HG03442 (cell line): Measurements from ENCODE around the gene MRPL28.
"Not testable (repeated sequence)": the region's sequence is repeated elsewhere in the genome, so short reads cannot be mapped to it uniquely, and the experiment has no call there.

ENCODE experiments used
- ATAC-seq: cut with Tn5 transposase; IDR thresholded peaks from one replicate; pipeline ENCODE4 v1.9.1; 2021; ENCODE audit warnings: mild to moderate bottlenecking, moderate library complexity; ENCODE audit not compliant: unreplicated experiment

MRPL28 gene

DNA sequence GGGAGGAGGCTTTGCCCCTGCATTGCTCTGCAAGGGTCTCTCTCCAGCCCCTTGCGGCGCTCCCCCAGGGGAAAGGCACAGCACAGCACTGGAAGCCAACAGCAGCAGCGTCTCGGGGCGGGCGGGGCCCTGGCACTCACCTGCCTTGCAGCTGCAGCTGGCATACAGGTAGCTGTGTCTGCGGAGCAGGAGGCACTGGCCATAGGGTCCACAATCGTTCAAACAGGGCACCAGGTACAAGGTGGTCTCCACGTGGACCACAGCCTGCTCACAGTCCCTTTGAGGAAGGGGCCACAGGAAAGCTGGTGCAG is 4.2 kb upstream of the MRPL28 start:
- ATAC-seq, result no peak

DNA sequence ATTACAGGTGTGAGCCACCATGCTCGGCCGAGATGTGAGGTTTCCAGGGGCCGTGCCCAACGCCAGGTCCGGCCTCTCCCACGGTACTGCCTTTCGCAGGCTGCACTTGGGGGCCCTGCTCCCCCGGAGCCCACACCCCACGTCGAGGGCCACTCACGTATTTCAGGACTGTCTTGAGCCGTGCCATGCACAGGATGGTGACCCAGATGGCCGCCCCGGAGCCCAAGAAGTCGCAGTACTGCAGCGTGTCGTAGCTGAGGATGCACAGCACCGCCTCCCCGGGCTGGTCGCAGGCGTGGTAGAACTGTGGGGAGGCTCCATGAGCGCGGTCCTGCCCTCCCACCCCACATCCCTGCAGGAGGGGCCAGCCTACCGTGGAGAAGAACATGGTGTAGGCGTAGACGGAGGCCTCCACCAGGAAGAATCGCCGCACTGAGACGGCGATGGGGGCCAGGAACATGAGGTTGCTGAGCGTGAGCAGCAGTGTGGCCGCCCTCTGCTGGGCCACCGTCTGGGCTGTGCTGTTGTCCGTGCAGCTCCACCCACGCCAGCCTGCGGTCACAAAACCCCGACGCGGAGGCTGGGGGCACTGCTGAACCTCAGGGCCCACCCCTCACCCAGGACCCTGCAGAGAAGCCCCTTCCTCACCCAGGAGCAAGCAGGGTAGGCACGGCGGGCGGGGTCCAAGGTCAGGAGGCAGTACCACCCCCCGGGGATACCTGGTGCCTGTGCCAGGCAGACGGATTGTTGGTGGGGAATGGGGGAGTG is 3.7 kb upstream of the MRPL28 start:
- no peak for ATAC-seq

DNA sequence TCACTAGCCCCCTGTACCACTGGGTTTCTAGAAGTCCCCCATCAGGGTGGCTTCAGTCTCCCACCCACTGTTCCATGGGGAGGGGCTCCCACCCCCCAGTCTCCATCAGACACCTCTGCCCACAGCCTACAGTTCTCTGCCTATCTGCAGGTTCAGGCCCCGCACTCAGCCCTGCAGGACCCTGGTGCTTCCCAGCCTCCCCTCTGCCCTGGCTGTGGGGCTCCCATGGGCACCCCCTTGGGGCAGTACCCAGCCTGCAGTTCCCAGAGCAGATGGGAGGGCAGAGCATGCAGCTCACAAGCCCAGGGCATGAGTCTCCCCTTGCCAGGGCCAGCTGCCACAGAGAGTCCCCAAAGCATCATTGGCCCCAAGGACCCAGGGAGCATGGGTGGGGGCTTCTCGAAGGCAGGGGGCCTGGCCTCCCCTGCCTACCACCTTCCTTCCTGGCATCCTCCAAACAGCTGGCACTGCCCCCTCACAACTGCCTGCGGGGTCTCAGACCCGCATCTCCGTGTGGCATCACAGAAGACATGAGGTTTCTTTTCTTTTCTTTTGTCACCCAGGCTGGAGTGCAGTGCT is 2.8 kb upstream of the MRPL28 start:
- no peak for ATAC-seq

DNA sequence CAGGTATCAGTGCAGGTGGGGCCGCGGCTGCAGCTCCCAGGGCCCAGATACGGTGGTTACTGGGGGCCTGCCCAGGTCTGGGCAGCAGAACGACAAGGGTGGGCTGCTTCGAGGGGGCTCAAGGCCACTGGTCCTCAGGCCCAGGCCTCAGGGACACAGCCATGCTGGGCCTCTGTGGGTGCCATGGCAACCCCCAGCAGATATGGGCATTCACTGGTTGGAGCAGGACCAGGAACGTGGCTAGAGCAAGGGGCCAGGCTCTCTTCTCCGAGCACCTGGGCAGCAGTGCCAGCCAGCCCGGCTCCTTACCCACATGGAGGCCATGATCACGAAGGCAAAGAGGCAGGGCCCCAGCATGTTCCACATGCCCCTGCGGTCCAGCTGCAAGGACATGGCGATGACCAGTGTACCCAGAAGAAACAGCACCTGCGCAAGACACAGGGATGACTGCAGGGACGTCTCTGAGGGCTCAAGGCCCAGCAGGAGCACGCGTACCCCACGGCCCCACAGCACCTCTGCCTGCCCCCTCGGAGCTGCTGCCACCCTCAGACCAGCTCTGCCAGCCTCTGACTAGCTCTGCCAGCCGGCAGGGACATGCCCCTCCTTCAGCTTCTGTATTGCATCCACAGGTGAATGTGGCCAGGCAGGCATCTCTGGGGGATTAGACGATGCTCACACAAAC is 2.1 kb upstream of the MRPL28 start:
- ATAC-seq, result no peak

DNA sequence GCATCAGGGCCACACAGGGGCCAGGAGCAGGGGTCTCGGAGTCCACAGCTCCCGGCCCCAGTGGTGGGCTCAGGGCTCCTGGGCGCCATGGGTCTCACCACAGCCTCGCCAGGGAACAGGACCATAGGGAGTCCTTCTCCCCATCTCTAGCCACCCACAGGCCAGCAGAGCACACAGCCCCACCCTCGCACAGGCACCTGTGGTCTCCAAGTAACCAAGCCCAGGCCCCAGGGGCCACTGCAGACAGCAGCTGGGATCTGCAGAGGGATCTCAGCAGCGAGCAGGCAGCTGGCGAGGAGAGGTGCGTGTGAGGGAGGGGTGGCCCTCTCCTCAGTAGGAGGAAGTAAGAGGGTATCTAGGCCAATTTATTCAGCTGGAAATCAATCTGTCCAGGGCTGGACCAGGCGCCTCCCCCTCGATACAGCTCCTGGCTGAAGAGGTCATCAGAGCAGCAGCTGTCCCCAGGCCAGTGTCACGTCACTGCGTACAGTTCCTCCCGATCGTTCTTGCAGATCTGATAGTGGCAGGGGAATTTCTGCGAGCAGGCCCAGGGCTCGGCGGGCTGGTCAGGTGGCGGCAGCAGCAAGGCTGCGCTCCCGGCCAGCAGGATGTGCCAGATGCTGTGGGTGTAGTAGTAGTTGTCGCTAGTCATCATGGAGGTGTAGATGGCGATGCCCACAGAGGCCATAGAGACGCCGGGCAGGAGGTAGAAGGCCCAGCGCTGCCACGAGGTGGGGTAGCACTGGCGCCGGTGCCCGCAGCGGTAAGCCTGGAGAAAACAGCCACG is 1.4 kb upstream of the MRPL28 start:
- no peak for ATAC-seq

DNA sequence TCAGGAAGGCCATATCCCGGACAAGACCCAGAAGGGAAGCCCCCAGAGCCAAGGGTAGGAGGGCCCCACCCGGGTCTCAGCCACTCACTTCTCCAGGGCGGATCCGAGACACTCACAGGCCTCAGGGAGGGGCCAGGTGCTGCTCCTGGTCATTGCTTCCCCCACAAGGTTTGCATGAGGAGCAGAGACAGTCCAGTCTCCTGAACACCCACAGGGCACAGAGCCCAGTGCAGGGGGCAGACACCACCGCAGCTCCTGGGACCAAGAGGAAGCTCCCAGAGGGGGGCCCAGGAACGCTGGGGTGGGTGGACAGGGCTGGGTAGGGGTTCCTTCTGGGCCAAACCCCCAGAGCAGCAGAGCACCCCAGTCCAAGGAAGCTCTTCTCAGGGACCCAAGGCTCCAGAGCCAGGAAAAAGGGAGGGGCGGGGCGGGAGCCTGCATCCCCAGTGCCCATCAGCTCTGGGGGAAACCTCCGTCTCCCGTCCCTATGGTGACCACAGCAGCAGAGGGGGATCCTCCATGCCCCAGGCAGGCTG is 709 bp upstream of the MRPL28 start:
- ATAC-seq, result no peak

DNA sequence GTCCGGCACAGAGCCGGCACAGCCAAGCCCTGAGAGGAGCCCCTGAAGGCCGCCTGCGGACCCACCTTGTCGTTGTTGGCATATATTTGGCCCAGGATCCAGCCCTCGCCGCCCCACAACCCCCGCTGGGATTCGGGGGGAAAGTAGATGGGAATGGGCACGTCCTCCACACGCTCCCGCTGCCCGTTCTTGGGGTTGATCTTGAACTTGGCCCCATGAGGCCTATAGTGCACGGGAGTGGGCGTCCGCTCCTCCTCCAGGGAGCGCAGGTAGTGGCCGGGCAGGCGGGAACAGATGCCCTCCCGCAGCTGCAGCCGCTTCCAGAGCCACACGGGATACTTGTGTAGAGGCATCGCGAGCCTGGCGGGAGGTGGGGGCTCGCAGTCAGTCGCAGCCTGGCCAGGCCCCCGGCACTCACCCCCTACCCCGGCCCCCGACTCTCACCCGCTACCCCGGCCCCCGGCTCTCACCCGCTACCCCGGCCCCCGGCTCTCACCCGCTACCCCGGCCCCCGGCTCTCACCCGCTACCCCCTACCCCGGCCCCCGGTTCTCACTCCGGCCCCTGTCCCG is 387 bp downstream of the MRPL28 start:
- no peak for ATAC-seq

DNA sequence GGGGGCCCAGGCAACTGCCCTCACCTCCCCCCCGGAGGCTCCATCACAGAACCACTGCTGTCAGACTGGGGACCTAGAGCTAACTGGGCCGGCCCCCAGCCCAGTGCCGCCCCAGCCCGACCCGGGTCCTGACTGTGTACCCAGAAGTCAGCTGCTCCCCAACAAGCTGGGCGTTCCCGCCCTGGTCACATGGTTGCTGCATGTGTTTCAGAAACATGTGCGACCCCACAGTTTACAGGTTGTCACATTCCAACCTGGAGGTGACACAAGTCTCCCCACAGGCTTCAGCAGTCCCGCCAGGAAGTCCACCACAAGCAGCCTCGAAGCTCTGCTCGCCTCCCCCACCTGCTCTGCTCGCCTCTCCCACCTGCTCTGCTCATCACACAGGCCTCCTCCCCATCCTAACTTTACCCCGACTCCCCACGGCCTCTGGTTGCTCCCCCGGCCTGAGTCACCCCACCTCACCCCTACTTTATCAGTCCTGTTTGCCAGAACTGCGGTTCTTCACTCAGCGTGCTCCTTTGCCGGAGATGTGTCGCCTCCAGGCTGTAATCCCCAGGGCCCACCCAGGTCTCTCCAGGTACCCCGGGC is 968 bp downstream of the MRPL28 start:
- ATAC-seq, result no peak

DNA sequence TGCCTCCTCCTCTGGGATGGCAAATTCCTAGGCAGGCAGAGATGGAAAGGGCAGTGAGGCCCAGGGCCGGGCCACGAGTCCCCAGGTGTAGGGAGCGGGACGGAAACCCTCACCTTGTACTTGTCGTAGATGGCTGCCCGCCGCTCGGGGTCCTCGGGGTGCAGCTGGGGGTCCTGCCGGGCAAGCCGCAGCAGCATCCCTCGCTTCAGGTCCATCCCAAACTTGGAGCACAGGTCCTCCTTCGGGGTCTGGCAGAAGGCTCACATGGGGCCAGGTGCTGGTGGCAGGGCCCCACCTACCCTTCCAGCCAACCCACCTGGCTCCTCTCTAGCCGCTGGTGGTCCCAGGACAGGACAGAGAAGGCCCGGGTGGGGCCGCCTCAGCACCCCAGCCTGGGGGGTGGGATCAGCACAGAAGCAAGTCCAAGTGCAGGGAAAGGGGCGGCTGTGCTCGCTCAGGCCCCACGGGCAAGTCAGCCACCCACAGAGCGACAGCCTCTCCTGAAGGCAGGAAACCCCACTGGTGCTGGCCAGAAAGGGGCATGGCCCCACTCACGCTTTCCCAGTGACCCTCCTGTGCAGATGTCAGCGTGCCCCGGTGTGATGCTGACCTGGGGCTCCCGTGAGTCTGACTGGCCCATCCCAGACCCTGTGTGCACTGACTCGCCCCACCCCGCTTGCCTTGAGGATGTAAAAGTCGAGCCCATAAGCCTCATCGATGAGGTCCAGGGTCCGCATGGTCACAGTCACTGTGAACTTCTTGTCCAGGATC is 1.8 kb downstream of the MRPL28 start:
- ATAC-seq, result no peak

DNA sequence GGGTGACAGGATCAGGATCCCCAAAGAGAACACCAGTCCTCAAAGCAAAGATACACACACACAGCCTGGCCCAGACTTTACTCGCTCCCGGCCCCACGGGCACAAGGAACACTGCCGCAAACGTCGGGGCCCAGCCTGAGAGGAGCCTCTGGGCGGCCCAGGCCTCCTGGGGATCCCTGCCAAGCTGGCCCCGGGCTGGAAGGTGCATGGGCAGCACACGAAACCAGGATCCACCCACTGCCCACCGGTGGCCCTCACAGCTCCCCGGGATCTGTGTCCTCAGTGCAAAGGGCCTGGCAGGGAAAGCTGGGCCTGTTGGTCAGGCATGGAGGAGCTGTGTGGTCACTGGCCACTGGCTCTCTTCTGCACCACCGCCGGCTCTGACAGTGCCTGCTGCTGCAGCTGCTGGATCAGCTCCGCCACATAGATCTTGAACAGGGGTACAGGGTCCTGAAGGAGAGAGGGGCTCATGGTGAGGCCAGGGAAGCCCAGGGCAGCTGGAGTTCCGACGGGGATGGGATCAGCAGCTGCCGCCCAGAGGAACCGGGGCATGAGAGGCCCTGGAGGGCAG is 2.9 kb downstream of the MRPL28 start:
- no peak for ATAC-seq

DNA sequence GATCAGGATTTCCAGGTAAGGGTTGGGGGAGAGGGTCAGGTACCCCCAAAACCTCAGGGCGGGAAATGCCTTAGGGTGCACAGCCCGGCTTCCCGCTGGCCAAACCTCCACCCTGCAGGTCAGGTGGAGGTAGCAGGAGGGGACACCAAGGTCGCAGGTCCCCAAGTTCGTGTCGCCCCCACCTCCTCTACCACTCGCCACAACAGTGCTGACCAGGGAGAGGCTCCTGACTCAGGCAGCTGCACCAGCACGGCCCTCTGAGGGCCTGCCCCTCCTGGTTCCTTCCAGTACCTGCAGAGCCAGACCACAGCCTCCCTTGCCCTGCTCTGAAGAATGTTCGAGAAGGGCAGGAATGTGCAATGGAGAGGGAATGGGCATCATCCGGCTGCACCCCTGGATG is 3.9 kb downstream of the MRPL28 start:
- ATAC-seq, result no peak

DNA sequence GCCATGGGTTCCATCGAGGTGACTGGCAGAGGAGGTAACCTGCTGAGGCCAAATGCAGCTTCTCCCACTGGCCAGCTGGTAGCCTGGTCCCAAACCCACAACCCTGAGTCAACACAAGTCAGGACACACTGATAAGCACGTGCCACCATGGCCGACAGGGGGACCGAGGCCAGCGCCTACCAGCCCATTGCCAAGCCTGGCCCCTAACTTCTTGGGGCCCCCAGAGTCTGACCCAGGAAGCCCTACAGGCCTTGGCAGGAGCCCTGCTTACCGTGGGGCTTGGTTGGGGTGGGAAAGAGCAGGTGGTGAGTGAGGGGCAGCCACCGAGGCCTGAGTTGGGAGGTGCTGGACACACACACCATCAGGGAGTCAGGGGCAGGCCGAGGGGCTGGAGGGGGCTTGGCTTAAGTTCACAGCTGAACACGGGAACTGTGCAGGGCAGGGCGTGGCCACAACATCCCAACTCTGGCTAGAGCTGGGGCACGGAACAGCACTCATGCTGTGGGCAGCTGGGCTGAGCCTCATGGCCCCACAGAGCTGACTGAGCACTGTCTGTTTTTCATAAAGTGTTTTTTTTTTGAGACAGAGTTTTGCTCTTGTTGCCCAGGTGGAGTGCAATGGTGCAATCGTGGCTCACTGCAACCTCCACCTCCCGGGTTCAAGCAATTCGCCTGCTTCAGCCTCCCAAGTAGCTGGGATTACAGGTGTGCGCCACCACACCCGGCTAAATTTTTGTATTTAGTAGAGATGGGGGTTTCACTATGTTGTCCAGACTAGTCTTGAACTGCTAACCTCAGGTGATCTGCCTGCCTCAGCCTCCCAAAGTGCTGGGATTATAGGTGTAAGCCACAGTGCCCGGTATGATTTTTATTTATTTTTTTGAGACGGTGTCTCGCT is 5.5 kb downstream of the MRPL28 start:
- no peak for ATAC-seq

DNA sequence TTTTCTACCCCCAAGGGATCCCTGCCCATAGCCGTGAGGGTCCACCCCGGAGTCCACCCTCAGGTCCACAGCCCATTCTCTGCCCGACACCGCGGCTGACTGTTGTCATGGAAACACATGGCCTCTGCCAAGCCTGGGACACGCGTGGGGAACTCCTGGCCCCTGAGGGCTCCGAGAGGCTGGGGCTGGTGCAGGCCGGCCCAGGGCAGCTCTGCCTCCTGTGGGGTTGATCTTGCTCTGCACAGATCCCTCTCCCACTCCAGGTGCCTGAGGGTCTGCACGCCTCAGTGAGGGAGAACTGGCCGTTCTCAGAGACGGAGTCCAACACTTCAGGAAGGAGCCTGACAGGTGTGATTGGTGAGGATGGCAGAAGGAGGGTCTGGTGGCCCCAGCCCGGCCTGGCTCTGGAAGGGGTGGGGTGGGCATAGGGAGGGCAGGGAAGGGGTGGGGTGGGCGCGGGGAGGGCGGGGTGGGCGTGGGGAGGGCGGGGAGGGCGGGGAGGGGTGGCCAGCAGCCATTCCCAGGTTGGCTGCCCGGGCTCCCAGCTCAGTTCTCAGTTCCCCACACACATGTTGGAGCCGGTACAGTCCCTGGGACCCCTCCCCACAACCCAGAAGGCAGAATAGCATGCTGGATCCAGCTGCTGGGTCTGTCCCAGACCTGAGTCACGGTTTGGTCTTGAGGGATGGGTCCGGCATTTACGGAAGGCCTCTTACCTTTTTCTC is 6.4 kb downstream of the MRPL28 start:
- ATAC-seq, result no peak

DNA sequence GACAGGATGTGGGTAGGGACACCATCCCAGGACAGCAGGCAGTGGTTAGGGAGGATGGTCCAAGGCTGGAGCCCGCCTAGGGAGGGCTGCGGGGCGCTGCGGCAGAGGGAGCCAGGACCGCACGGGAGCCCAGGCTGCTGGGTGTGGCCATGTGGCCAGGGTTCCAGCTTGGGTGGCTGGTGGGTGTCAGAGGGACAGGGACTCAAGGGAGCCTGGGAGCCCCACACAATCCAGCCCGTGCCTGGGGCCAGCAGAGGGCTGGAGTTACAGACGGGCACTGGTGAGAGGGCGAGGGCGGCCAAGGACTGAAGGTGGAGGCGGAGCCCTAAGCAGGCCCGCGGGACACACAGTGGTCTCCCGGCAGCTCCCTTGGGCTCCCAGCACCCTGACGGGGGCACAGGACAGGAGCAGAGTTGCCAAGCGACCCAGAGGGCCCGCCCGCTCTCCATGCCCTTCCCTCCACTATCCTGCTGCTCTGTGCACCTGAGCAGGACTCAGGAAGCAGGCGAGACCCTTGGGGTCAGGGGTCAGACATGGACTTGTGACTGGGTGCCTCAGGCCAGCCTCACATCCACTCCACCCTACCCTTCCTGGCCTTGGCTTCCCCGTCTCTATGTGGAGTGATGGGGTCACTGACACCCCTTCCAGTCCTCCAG is 7.1 kb downstream of the MRPL28 start:
- ATAC-seq, result no peak

DNA sequence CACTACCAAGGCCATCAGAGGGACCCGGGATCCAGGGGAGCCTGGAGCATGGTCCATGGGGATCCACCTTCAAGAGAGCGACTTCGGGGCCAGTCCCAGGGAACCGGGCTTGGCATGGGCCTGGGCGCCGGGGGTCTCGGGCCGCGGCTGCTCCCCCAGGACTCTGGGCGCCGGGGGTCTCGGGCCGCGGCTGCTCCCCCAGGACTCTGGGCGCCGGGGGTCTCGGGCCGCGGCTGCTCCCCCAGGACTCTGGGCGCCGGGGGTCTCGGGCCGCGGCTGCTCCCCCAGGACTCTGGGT is 7.7 kb downstream of the MRPL28 start:
- not testable (repeated sequence) for ATAC-seq

DNA sequence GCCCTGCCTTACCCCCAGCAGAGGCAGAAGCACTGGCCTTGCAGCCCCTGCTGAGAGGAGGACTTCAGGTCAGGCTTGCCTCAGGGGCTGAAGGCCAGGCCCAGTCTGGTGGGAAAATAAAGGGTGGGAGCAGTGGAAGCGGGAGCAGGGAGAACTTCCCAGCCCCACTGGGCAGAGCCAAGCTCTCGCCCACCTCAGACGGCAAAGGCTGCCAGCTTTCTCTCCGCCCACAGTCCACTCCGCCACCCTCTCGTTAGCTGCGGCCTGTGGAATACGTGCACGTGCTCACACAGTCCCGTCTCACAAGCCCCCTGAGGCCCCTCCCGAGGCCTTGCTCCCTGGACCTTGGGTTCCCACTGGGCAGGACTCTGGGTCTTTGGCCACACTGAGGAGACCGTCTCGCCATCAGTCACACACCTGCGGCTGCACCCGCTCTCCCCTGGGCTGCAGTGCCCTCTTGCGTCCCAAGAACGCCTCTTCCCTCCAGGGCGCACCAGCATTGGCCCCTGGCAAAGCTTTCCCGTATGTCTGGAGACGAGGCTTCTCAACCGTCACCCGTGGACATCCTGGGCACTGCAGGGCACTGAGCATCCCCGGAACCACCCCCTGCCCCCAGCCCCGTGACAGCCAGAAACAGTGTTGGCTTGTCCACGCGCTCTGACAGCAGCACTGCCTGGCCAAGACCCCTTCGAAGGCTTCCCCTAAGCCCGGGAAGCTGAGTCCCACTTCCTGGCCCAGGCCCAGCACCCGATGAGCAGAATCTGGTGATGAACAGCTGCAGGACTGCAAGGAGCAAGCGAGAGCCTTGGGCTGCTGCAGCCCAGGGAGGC is 8.3 kb downstream of the MRPL28 start:
- ATAC-seq, result no peak
